DOHH2 (cell line): ENCODE measurements around the gene KCTD15.

Source experiments
- H3F3A ChIP-seq: fragments of 200-600 bp; sonication (generic), shearing (Covaris generic); 2 replicates; pipeline ENCODE4 v1.6.0; 2016; ENCODE audit warnings: antibody characterized with exemption, mild to moderate bottlenecking; ENCODE audit not compliant: control insufficient read depth, insufficient read depth
- H3K27ac ChIP-seq: fragments of 200-600 bp; sonication (generic); 2 replicates; pipeline ENCODE4 v1.5.1; 2014; ENCODE audit warnings: low read depth, mild to moderate bottlenecking, low read length, moderate library complexity
- H3K27me3 ChIP-seq: fragments of 200-600 bp; sonication (generic); 2 replicates; pipeline ENCODE4 v1.6.1; 2014; ENCODE audit warnings: mild to moderate bottlenecking, low read length, mixed read lengths; ENCODE audit not compliant: control insufficient read depth
- H3K36me3 ChIP-seq: fragments of 200-600 bp; sonication (generic); 2 replicates; pipeline ENCODE4 v1.6.1; 2014; ENCODE audit warnings: mild to moderate bottlenecking, low read length, moderate library complexity, mixed read lengths; ENCODE audit not compliant: control insufficient read depth
- H3K4me1 ChIP-seq: fragments of 200-600 bp; sonication (generic); 2 replicates; pipeline ENCODE4 v1.6.1; 2014; ENCODE audit warnings: mild to moderate bottlenecking, low read length, mixed read lengths; ENCODE audit not compliant: control insufficient read depth
- H3K4me2 ChIP-seq: fragments of 200-600 bp; sonication (generic); 2 replicates; pipeline ENCODE4 v1.6.0; 2014; ENCODE audit warnings: mild to moderate bottlenecking, low read length, moderate library complexity
- H3K4me3 ChIP-seq: fragments of 200-600 bp; sonication (generic); 2 replicates; pipeline ENCODE4 v1.5.1; 2014; ENCODE audit warnings: mild to moderate bottlenecking, low read length, mixed read lengths
- H3K79me2 ChIP-seq: fragments of 200-600 bp; sonication (generic); 2 replicates; pipeline ENCODE4 v1.6.1; 2014; ENCODE audit warnings: mild to moderate bottlenecking, low read length, mixed read lengths; ENCODE audit not compliant: control insufficient read depth
- H3K9me2 ChIP-seq: fragments of 200-600 bp; sonication (generic); replicated peaks from 2 replicates; pipeline ENCODE4 v1.6.1; 2014; ENCODE audit warnings: mild to moderate bottlenecking, low read length, mixed read lengths; ENCODE audit not compliant: control insufficient read depth
- H3K9me3 ChIP-seq: fragments of 200-600 bp; sonication (generic); 2 replicates; pipeline ENCODE4 v1.6.1; 2014; ENCODE audit warnings: antibody characterized with exemption, low read length, mixed read lengths; ENCODE audit not compliant: control insufficient read depth, insufficient read depth
- H4K20me1 ChIP-seq: fragments of 200-600 bp; sonication (generic); 2 replicates; pipeline ENCODE4 v1.6.0; 2014; ENCODE audit warnings: low read depth, mild to moderate bottlenecking, antibody characterized with exemption, low read length, moderate library complexity; ENCODE audit not compliant: control insufficient read depth, insufficient read depth
- CTCF ChIP-seq: fragments of 200-600 bp; sonication (generic); IDR thresholded peaks from one replicate; pipeline ENCODE4 v1.5.1; 2014; ENCODE audit warnings: antibody characterized with exemption, mild to moderate bottlenecking, low read depth, low read length; ENCODE audit not compliant: poor library complexity, severe bottlenecking
- EZH2phosphoT487 ChIP-seq: fragments of 200-600 bp; sonication (generic); IDR thresholded peaks from 2 replicates; pipeline ENCODE4 v1.6.1; 2017; ENCODE audit warnings: borderline replicate concordance, mild to moderate bottlenecking, antibody characterized with exemption, low read length, moderate library complexity, mixed read lengths

KCTD15 gene

DNA sequence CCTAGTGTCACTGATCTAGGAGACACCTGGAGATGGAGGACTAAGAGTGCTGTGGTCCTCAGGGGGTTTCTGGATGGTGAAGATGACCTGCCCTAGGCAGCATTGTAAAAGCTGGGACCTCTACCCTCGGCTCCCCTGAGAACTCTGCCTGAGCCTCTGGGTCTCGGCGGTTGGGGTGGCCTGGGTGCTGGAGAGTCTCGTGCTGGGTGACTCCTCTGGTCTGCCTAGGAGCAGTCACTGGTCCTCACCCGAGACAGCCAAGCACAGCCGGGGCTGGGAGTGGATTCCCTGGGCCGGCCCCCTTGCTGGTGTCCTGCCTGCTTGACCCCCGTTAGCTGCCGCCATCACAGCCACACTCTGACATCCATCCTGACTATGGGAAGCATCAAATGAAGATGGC, 6.7 kb downstream of the KCTD15 start:
- Histone ChIP-seq H3K27ac (no peak overlapping the region), H3K79me2 (no peaks in the 10 kb centered on the region), H3K4me3 (no peak overlapping the region), H3K36me3 (no peaks in the 10 kb centered on the region), H3K4me1 (no peaks in the 10 kb centered on the region), H3K9me3 (no peaks in the 10 kb centered on the region), H4K20me1 (no peaks in the 10 kb centered on the region), H3F3A (no peaks in the 10 kb centered on the region), H3K27me3 (no peaks in the 10 kb centered on the region), H3K4me2 (no peak overlapping the region), H3K9me2 (no peaks in the 10 kb centered on the region)
- TF ChIP-seq CTCF (no peak), EZH2phosphoT487 (no peak)

GRCh38 chr19:33804021-33804799, 7.5 kb downstream of the KCTD15 start:
- Histone ChIP-seq H3K27ac (no peak overlapping the region), H3K27me3 (no peaks in the 10 kb centered on the region), H4K20me1 (no peaks in the 10 kb centered on the region), H3K79me2 (no peaks in the 10 kb centered on the region), H3K9me3 (no peaks in the 10 kb centered on the region), H3K4me1 (no peaks in the 10 kb centered on the region), H3K36me3 (no peaks in the 10 kb centered on the region), H3K4me3 (no peak overlapping the region), H3K4me2 (no peak overlapping the region), H3F3A (no peaks in the 10 kb centered on the region), H3K9me2 (no peaks in the 10 kb centered on the region)
- TF ChIP-seq EZH2phosphoT487 (no peak), CTCF (no peak)

- Histone ChIP-seq H3K36me3 (no peaks in the 10 kb centered on the region), H3K27me3 (no peaks in the 10 kb centered on the region), H3K9me3 (no peaks in the 10 kb centered on the region), H3K4me3 (no peak overlapping the region), H3K9me2 (no peaks in the 10 kb centered on the region), H4K20me1 (no peaks in the 10 kb centered on the region), H3K4me2 (no peak overlapping the region), H3K4me1 (no peaks in the 10 kb centered on the region), H3K27ac (no peak overlapping the region), H3F3A (no peaks in the 10 kb centered on the region), H3K79me2 (no peaks in the 10 kb centered on the region)
- TF ChIP-seq EZH2phosphoT487 (no peak), CTCF (no peak)
These were observed 8.6 kb downstream of the KCTD15 start for GRCh38 chr19:33805313-33805712.
